Neural cell (in vitro differentiated cells): ENCODE results near the gene POLN.

ENCODE experiments used
- CTCF ChIP-seq: fragments of 450-650 bp; IDR thresholded peaks from 2 replicates; pipeline ENCODE4 v1.5.1; 2014; ENCODE audit warnings: antibody characterized with exemption, mild to moderate bottlenecking, moderate library complexity; ENCODE audit not compliant: poor library complexity, severe bottlenecking
- MXI1 ChIP-seq: fragments of 450-650 bp; conservative IDR thresholded peaks from 2 replicates; pipeline ENCODE4 v1.6.1; 2014; ENCODE audit warnings: antibody characterized with exemption, mild to moderate bottlenecking; ENCODE audit not compliant: poor library complexity, severe bottlenecking
- RAD21 ChIP-seq: fragments of 450-650 bp; conservative IDR thresholded peaks from 2 replicates; pipeline ENCODE4 v1.6.1; 2014; ENCODE audit warnings: antibody characterized with exemption, mild to moderate bottlenecking, moderate library complexity

- TF ChIP-seq MXI1 = no peak
- TF ChIP-seq RAD21 = no peak
- no peak for TF ChIP-seq CTCF
Observed at GRCh38 chr4:2063557-2064275, 178.2 kb downstream of the POLN start.
